ENCODE data around the gene R3HDM1.

DNA sequence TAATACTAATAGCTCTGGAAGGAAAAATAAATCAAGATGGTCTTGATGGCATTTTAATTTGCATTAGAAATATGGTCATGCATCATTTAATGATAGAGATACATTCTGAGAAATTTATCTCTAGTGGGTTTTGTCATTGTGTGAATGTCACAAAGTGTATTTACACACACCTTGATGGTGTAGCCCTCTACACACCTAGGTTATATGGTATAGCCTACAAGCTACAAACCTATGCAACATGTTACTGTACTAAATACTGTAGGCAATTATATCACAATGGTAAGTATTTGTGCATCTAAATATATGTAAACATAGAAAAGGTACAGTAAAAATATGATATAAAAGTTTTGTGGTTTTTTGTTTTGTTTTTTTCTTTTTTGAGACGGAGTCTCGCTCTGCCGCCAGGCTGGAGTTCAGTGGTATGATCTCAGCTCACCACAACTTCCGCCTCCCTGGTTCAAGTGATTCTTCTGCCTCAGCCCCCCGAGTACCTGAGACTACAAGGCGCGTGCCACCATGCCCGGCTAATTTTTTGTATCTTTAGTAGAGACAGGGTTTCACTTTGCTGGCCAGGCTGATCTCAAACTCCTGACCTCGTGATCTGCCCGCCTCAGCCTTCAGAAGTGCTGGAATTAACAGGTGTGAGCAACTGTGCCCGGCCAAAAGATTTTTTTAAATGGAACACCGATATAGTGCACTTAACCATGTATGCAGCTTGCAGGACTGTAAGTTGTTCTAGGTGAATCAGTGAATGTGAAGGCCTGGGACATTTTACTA is 126.7 kb downstream of the R3HDM1 start:
- TF ChIP-seq, protein P1, sequence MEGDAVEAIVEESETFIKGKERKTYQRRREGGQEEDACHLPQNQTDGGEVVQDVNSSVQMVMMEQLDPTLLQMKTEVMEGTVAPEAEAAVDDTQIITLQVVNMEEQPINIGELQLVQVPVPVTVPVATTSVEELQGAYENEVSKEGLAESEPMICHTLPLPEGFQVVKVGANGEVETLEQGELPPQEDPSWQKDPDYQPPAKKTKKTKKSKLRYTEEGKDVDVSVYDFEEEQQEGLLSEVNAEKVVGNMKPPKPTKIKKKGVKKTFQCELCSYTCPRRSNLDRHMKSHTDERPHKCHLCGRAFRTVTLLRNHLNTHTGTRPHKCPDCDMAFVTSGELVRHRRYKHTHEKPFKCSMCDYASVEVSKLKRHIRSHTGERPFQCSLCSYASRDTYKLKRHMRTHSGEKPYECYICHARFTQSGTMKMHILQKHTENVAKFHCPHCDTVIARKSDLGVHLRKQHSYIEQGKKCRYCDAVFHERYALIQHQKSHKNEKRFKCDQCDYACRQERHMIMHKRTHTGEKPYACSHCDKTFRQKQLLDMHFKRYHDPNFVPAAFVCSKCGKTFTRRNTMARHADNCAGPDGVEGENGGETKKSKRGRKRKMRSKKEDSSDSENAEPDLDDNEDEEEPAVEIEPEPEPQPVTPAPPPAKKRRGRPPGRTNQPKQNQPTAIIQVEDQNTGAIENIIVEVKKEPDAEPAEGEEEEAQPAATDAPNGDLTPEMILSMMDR (conservative IDR thresholded peaks at IDR 0.05 in 1 of 2, IDR thresholded peaks at IDR 0.05 in 1 of 2; ENCODE audit: low read depth in 1 of 2, low read length in 2 of 2): no peak
- no peak for TF ChIP-seq EZH2 (IDR thresholded peaks at IDR 0.05; ENCODE audit: low read length, missing control alignments)
